MCF 10A (cell line): ENCODE results near the gene PXYLP1. TPM values are rescaled to one million over a fixed set of nuclear protein-coding genes. Genes with fewer than 3 reads are reported as not detected.

ENCODE experiments used
- BruUV-seq: library from RNA; stranded (reverse); fragments of 400-500 nt; replicated peaks from 2 replicates; lab custom pipeline; 2021; lab: Mats Ljungman, UMichigan
- CTCF ChIA-PET: fragments of 300-600 bp; sonication (Branson Sonifier 250); formaldehyde crosslinking; extraction: SDS; loops from one replicate; lab custom pipeline; 2021; ENCODE audit warnings: antibody characterized with exemption, inconsistent platforms; lab: Yijun Ruan, JAX
- POLR2A ChIA-PET: fragments of 300-600, 350-650 bp; sonication (Branson Sonifier 250); formaldehyde crosslinking; extraction: SDS; loops from one replicate; lab custom pipeline; 2020; ENCODE audit warnings: antibody characterized with exemption, inconsistent platforms; lab: Yijun Ruan, JAX
- DNase-seq: peaks from one replicate; pipeline ENCODE4 v3.0.0-alpha.2; 2018; ENCODE audit not compliant: unreplicated experiment
- H3K27ac Mint-ChIP-seq: one replicate; pipeline ENCODE4 v1.8.0; 2022; ENCODE audit warnings: mild to moderate bottlenecking, low read depth, mixed read lengths; ENCODE audit not compliant: unreplicated experiment
- H3K27me3 Mint-ChIP-seq: one replicate; pipeline ENCODE4 v1.8.0; 2022; ENCODE audit warnings: mixed read lengths; ENCODE audit not compliant: insufficient read depth, unreplicated experiment
- H3K36me3 Mint-ChIP-seq: one replicate; pipeline ENCODE4 v1.8.0; 2022; ENCODE audit warnings: mild to moderate bottlenecking, moderate library complexity, mixed read lengths; ENCODE audit not compliant: insufficient read depth, unreplicated experiment
- H3K4me1 Mint-ChIP-seq: one replicate; pipeline ENCODE4 v1.8.0; 2022; ENCODE audit warnings: mixed read lengths; ENCODE audit not compliant: insufficient read depth, unreplicated experiment
- H3K4me3 Mint-ChIP-seq: one replicate; pipeline ENCODE4 v1.8.0; 2022; ENCODE audit warnings: mild to moderate bottlenecking, moderate library complexity, mixed read lengths; ENCODE audit not compliant: unreplicated experiment
- H3K9me3 Mint-ChIP-seq: one replicate; pipeline ENCODE4 v1.8.0; 2022; ENCODE audit warnings: mixed read lengths; ENCODE audit not compliant: unreplicated experiment
- intact Hi-C: fragments of 100-400 bp; cut with micrococcal nuclease; formaldehyde crosslinking; loops from 2 replicates; pipeline ENCODE4 v1.14.1; 2022
- total RNA-seq: library from RNA; stranded (reverse); gene quantifications from 2 replicates; pipeline ENCODE4 v1.2.3, GENCODE V29; 2022
- TF ChIP-seq, protein P1 (sequence below): fragments of 200-600 bp; IDR thresholded peaks from one replicate; pipeline ENCODE4 v1.8.0; 2022; ENCODE audit warnings: antibody characterized with exemption, mild to moderate bottlenecking; ENCODE audit not compliant: unreplicated experiment

The PXYLP1 gene
- total RNA-seq, 1 experiment from 2014 or later: 2.1 TPM

DNA sequence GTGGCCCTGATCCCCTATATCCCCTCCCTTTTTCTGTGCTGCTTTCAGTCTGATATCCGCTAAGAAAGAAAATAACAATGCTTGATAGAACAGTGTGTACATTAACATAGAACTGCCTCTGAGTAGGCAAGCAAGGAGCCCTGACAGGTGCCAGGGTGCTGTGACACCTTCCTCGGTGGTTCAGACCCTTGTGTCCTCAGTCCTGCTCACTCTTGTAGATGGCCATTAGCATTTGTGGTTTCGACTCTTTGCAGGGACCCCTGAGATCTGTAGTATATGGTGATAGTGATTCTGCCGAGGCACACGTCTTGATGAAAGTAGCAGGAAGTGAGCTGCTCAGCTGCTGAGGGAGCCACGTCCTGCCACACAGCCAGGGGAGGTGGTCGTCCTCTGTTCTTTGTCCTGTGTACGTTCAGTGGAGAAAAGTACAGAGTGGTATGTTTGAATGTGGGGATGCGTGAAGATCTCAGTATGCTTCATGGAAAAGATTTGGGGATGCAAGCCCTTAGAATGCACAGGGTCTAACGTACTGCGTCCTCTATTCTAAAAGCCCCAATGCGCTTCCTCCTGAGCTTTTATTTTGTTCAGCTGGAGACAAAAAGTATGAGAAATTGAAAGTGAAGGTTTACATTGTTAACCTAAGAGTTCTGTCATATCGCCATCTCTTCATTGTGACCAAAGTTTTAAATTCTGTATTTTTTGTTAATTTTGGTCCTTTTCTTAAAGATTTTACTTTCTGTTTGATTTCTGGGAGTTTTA lies 35.4 kb downstream of the PXYLP1 start:
- no peaks in the 10 kb centered on the region for H3K4me1 Mint-ChIP-seq
- no peaks in the 10 kb centered on the region for H3K27me3 Mint-ChIP-seq
- H3K36me3 Mint-ChIP-seq: peaks cover 4% of the 10 kb centered on the region
- TF ChIP-seq, protein P1, sequence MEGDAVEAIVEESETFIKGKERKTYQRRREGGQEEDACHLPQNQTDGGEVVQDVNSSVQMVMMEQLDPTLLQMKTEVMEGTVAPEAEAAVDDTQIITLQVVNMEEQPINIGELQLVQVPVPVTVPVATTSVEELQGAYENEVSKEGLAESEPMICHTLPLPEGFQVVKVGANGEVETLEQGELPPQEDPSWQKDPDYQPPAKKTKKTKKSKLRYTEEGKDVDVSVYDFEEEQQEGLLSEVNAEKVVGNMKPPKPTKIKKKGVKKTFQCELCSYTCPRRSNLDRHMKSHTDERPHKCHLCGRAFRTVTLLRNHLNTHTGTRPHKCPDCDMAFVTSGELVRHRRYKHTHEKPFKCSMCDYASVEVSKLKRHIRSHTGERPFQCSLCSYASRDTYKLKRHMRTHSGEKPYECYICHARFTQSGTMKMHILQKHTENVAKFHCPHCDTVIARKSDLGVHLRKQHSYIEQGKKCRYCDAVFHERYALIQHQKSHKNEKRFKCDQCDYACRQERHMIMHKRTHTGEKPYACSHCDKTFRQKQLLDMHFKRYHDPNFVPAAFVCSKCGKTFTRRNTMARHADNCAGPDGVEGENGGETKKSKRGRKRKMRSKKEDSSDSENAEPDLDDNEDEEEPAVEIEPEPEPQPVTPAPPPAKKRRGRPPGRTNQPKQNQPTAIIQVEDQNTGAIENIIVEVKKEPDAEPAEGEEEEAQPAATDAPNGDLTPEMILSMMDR: no peak
- DNase-seq: no peak
- H3K4me3 Mint-ChIP-seq: no peak overlapping the region
- no peaks in the 10 kb centered on the region for H3K9me3 Mint-ChIP-seq
- CTCF ChIA-PET: interaction anchor here (0.9 to 2.3 kb wide), 4 partner anchors 11 to 737 kb away, joined by 3 to 8 read pairs (median 4); no protein-coding TSS in a partner anchor
- H3K27ac Mint-ChIP-seq: no peak overlapping the region
- BruUV-seq: no TSS peak
- POLR2A ChIA-PET: no interaction called here
- intact Hi-C loops: no loop called here

DNA sequence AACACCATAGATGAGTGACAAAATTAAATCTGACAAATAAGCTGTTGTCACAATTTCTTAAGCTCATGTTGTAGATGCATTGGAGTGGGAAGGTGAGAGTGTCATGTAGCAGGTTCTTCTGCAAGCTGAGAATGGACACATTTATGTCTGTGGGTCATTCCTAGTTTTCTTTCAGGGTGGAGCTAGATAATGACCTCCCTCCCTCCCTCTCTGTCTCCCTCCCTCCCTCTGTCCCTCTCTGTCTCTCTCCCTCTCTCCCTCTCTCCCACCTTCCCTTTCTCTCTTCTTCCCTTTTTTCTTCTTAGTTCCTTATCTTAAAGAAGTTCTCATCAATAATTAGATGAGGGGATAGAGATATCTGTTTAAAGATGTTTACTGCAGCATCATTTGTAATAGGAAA lies 36.0 kb downstream of the PXYLP1 start:
- no TSS peak for BruUV-seq
- TF ChIP-seq, protein P1: no peak
- Mint-ChIP-seq H3K36me3 (peaks cover 4% of the 10 kb centered on the region), H3K9me3 (no peaks in the 10 kb centered on the region), H3K27me3 (no peaks in the 10 kb centered on the region), H3K4me3 (no peak overlapping the region), H3K27ac (no peak overlapping the region), H3K4me1 (no peaks in the 10 kb centered on the region)
- ChIA-PET CTCF (interaction anchor here (0.9 to 2.3 kb wide), 4 partner anchors 12 to 738 kb away, joined by 3 to 8 read pairs (median 4); no protein-coding TSS in a partner anchor), POLR2A (no interaction called here)
- intact Hi-C loops: no loop called here
- DNase-seq: no peak

DNA sequence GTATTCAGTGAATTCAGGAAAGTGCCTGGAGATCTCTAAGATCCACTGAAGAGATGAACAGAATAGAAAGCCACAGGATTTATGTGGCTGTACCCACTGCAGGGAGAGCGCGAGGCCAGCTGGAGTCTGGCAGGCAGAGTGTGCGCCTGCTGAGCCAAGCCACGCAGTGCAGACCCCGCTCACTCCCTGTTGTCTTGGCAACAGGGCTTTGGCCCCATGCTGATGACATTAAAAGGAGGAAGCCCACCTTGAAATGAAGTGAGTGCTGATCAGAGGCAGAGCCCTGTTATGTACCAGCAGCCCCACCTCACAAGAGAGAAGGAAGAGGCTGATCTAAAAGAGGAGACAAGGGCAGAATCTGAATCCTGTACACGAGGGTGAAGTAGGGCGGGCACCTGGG lies 36.7 kb downstream of the PXYLP1 start:
- CTCF ChIA-PET: no interaction called here
- H3K9me3 Mint-ChIP-seq: no peaks in the 10 kb centered on the region
- no peak overlapping the region for H3K27ac Mint-ChIP-seq
- TF ChIP-seq, protein P1: no peak
- intact Hi-C loops: no loop called here
- no peaks in the 10 kb centered on the region for H3K4me1 Mint-ChIP-seq
- H3K4me3 Mint-ChIP-seq: no peak overlapping the region
- no TSS peak for BruUV-seq
- DNase-seq: no peak
- H3K27me3 Mint-ChIP-seq: no peaks in the 10 kb centered on the region
- peaks cover 4% of the 10 kb centered on the region for H3K36me3 Mint-ChIP-seq
- POLR2A ChIA-PET: no interaction called here

DNA sequence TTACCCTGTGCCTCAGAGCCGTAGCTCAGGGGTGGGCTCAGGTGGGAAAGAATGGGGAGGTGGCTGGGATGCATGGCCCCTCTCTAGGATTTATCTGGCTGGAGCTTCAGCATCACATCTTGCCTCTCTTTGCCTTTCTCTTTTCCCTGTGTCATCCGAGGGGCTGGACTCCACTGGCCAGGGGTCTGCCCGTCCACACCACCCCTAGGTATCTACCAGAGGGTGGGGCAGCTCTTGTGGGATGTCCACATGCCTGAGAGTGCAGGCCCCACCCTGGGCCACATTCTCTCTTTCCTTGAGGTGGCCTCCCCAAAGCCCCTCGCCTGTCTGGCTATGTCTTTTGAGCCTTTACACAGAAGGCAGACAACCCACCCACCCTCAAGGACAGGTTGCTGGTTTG lies 37.2 kb downstream of the PXYLP1 start:
- no TSS peak for BruUV-seq
- intact Hi-C loops: no loop called here
- Mint-ChIP-seq H3K27ac (no peak overlapping the region), H3K4me3 (no peak overlapping the region), H3K9me3 (no peaks in the 10 kb centered on the region), H3K4me1 (no peaks in the 10 kb centered on the region), H3K27me3 (no peaks in the 10 kb centered on the region), H3K36me3 (peaks cover 4% of the 10 kb centered on the region)
- ChIA-PET POLR2A (no interaction called here), CTCF (no interaction called here)
- TF ChIP-seq, protein P1: no peak
- DNase-seq: no peak
